Measurements from ENCODE around the gene BIRC2. TPM values are rescaled to one million over a fixed set of nuclear protein-coding genes. Genes with fewer than 3 reads are reported as not detected.

BIRC2 gene
- total RNA-seq, 1 experiment from 2014 or later = 28.2 TPM

DNA sequence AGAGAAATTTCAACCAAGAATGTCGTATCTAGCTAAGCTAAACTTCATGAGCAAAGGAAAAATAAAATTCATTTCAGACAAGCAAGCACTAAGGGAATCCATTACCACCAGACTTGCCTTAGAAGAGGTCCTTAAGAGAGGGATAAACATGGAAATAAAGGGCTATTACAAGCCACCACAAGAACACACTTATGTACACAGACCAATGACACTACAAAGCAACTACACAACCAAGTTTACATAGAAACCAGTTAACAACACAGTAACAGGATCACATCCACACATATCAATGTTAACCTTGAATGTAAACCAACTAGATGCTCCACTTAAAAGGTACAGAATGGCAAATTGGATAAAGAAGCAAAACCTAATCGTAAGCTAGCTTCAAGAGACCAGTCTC lies 67.5 kb downstream of the BIRC2 start:
- Histone ChIP-seq H3K4me1 (ENCODE audit: insufficient read depth, low read length) (0 out of 2 replicates have a peak, but pooled peaks cover 5% of the 10 kb centered on the region), H3K27ac (ENCODE audit: insufficient read length, low read depth, low read length) (no peak overlapping the region), H2AK5ac (ENCODE audit: insufficient read length, low read length) (no peak overlapping the region), H2BK120ac (ENCODE audit: low read depth, low read length, poor library complexity, severe bottlenecking) (no peak overlapping the region), H3K4ac (ENCODE audit: low read depth, low read length) (no peak overlapping the region), H3K18ac (ENCODE audit: insufficient read length, low read depth, low read length) (no peak overlapping the region), H4K8ac (replicated peaks; ENCODE audit: insufficient read length, low read depth, low read length) (no peak overlapping the region), H2BK12ac (ENCODE audit: insufficient read length, low read depth, low read length) (no peak overlapping the region), H3K79me1 (ENCODE audit: insufficient read depth, low read depth, low read length, poor library complexity, severe bottlenecking) (no peaks in the 10 kb centered on the region), H4K5ac (ENCODE audit: insufficient read length, low read depth, low read length) (no peak overlapping the region), H4K20me1 (ENCODE audit: control insufficient read depth, insufficient read depth, insufficient read length) (no peaks in the 10 kb centered on the region), H3K4me2 (ENCODE audit: insufficient read depth, insufficient read length, low read length) (no peak overlapping the region), H3K23ac (ENCODE audit: insufficient read length, low read depth, low read length) (no peak overlapping the region), H3K14ac (ENCODE audit: insufficient read depth, low read length) (no peak overlapping the region), H3K27me3 (ENCODE audit: insufficient read depth, low read length) (no peaks in the 10 kb centered on the region), H3K9ac (ENCODE audit: extremely low read depth, insufficient read length, low read length) (no peak overlapping the region), H3K56ac (ENCODE audit: insufficient read length, low read depth, low read length) (no peak overlapping the region), H3K23me2 (ENCODE audit: insufficient read length, low read depth, low read length, poor library complexity, severe bottlenecking) (no peaks in the 10 kb centered on the region), H3K79me2 (ENCODE audit: insufficient read depth, low read length) (no peaks in the 10 kb centered on the region), H2BK20ac (ENCODE audit: low read depth, low read length, poor library complexity, severe bottlenecking) (no peak overlapping the region), H3K9me3 (ENCODE audit: control insufficient read depth, low read depth, low read length) (no peaks in the 10 kb centered on the region), H3T11ph (ENCODE audit: low read length) (no peak overlapping the region), H2AFZ (ENCODE audit: low read length) (no peak overlapping the region), H2BK5ac (ENCODE audit: insufficient read length, low read length) (no peak overlapping the region), H2BK15ac (ENCODE audit: low read depth, low read length) (no peak overlapping the region), H4K91ac (ENCODE audit: insufficient read length, low read depth, low read length) (no peak overlapping the region)
- H3K4me3 Mint-ChIP-seq = no peak overlapping the region
- TF ChIP-seq, protein P1, sequence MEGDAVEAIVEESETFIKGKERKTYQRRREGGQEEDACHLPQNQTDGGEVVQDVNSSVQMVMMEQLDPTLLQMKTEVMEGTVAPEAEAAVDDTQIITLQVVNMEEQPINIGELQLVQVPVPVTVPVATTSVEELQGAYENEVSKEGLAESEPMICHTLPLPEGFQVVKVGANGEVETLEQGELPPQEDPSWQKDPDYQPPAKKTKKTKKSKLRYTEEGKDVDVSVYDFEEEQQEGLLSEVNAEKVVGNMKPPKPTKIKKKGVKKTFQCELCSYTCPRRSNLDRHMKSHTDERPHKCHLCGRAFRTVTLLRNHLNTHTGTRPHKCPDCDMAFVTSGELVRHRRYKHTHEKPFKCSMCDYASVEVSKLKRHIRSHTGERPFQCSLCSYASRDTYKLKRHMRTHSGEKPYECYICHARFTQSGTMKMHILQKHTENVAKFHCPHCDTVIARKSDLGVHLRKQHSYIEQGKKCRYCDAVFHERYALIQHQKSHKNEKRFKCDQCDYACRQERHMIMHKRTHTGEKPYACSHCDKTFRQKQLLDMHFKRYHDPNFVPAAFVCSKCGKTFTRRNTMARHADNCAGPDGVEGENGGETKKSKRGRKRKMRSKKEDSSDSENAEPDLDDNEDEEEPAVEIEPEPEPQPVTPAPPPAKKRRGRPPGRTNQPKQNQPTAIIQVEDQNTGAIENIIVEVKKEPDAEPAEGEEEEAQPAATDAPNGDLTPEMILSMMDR (conservative IDR thresholded peaks at IDR 0.05) = no peak
- no peaks in the 10 kb centered on the region for H3K27me3 Mint-ChIP-seq (ENCODE audit: low read depth)
- no CpG with 5 or more reads among the region's 2 CpGs for WGBS (ENCODE audit: extremely low coverage, insufficient read length, low lambda C conversion rate)
- H3K27ac Mint-ChIP-seq = no peak overlapping the region
- peaks cover 15 to 20% of the 10 kb centered on the region in 2 experiments for H3K9me3 Mint-ChIP-seq
- no peak for DNase-seq
- H3K4me1 Mint-ChIP-seq = peaks cover 3 to 12% of the 10 kb centered on the region in 2 experiments; a peak in 3 of 4 replicates
- H3K36me3 Mint-ChIP-seq (ENCODE audit: insufficient read depth in 1 of 3, low read depth in 3 of 3) = peaks cover 13 to 37% (median 28%) of the 10 kb centered on the region in 3 experiments
